ENCODE results near the gene PDIK1L. TPM values are rescaled to one million over a fixed set of nuclear protein-coding genes. Genes with fewer than 3 reads are reported as not detected.

Gene PDIK1L
- total and polyA plus RNA-seq, 7 donors, result 4.2 to 15.7 (median 5.0) TPM

GRCh38 chr1:26119892-26120608 is 8.4 kb downstream of the PDIK1L start:
- H3K9me3 ChIP-seq, result no peaks in the 10 kb centered on the region
- DNase-seq, result no peak
- no peak overlapping the region for H3K27ac ChIP-seq
- intact Hi-C loops (cut with DNase I), result no loop called here
- peaks cover 0 to 43% (median 5%) of the 10 kb centered on the region in 4 donors for H3K36me3 ChIP-seq
- 60 to 82% methylated on average over 9 of the region's 9 CpGs for WGBS, 2 donors
- no peak overlapping the region for H3K4me3 ChIP-seq
- peaks cover 0 to 35% (median 23%) of the 10 kb centered on the region in 4 donors for H3K4me1 ChIP-seq
- TF ChIP-seq POLR2A (IDR thresholded peaks at IDR 0.05) (no peak), EP300 (IDR thresholded peaks at IDR 0.05) (no peak), POLR2AphosphoS5 (IDR thresholded peaks at IDR 0.05) (no peak)
- TF ChIP-seq, protein P1, sequence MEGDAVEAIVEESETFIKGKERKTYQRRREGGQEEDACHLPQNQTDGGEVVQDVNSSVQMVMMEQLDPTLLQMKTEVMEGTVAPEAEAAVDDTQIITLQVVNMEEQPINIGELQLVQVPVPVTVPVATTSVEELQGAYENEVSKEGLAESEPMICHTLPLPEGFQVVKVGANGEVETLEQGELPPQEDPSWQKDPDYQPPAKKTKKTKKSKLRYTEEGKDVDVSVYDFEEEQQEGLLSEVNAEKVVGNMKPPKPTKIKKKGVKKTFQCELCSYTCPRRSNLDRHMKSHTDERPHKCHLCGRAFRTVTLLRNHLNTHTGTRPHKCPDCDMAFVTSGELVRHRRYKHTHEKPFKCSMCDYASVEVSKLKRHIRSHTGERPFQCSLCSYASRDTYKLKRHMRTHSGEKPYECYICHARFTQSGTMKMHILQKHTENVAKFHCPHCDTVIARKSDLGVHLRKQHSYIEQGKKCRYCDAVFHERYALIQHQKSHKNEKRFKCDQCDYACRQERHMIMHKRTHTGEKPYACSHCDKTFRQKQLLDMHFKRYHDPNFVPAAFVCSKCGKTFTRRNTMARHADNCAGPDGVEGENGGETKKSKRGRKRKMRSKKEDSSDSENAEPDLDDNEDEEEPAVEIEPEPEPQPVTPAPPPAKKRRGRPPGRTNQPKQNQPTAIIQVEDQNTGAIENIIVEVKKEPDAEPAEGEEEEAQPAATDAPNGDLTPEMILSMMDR (IDR thresholded peaks at IDR 0.05), result no peak
- H3K27me3 ChIP-seq, result no peaks in the 10 kb centered on the region

DNA sequence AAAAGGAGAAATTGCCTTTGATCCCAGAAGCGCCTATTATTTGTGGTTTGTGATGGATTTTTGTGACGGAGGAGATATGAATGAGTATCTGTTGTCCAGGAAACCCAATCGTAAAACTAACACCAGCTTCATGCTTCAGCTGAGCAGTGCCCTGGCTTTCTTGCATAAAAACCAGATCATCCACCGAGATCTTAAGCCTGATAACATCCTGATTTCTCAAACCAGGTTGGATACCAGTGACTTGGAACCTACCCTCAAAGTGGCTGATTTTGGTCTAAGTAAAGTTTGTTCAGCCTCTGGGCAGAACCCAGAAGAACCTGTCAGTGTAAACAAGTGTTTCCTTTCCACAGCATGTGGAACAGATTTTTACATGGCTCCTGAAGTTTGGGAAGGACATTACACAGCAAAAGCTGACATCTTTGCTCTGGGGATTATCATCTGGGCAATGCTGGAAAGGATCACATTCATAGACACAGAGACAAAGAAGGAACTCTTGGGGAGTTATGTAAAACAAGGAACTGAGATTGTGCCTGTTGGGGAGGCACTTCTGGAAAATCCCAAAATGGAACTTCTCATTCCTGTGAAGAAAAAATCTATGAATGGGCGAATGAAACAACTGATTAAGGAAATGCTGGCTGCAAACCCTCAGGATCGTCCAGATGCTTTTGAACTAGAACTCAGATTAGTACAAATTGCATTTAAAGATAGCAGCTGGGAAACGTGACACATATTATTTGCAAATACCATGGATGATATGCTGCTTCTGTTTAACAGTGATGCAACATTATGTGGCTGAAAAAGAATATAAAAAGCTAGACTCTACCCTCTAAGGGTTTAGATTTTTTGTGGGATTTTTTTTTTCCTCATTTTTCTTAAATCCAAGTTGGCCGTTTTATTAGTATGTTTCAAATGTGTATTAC is 10.5 kb downstream of the PDIK1L start:
- Histone ChIP-seq H3K27ac (peak overlapping the region in 3 of 4 donors; percentile 68 to 76 (median 71)), H3K4me3 (no peak overlapping the region), H3K4me1 (peaks cover 0 to 35% (median 23%) of the 10 kb centered on the region in 4 donors), H3K9me3 (no peaks in the 10 kb centered on the region), H3K36me3 (peaks cover 0 to 25% (median 4%) of the 10 kb centered on the region in 4 donors), H3K27me3 (no peaks in the 10 kb centered on the region)
- no peak for TF ChIP-seq POLR2A (IDR thresholded peaks at IDR 0.05)
- peak in 2 of 4 donors; percentile 42 to 45 for TF ChIP-seq EP300 (IDR thresholded peaks at IDR 0.05)
- TF ChIP-seq, protein P1 (IDR thresholded peaks at IDR 0.05), result no peak
- peak; percentile 36 to 94 (median 88) for TF ChIP-seq POLR2AphosphoS5 (IDR thresholded peaks at IDR 0.05)
- 49 to 64% methylated on average over 8 of the region's 8 CpGs for WGBS, 2 donors
- DNase-seq, result no peak
- intact Hi-C loops (cut with DNase I), result no loop called here

GRCh38 chr1:26122988-26123973 is 11.7 kb downstream of the PDIK1L start:
- H3K36me3 ChIP-seq, result peaks cover 0 to 14% (median 4%) of the 10 kb centered on the region in 4 donors
- H3K9me3 ChIP-seq, result no peaks in the 10 kb centered on the region
- intact Hi-C loops (cut with DNase I), result no loop called here
- peaks cover 0 to 40% (median 28%) of the 10 kb centered on the region in 4 donors for H3K4me1 ChIP-seq
- DNase-seq, result no peak
- H3K4me3 ChIP-seq, result no peak overlapping the region
- H3K27me3 ChIP-seq, result no peaks in the 10 kb centered on the region
- TF ChIP-seq POLR2AphosphoS5 (IDR thresholded peaks at IDR 0.05) (no peak), POLR2A (IDR thresholded peaks at IDR 0.05) (no peak), EP300 (IDR thresholded peaks at IDR 0.05) (no peak)
- TF ChIP-seq, protein P1 (IDR thresholded peaks at IDR 0.05), result no peak
- H3K27ac ChIP-seq, result peak overlapping the region in 3 of 4 donors; percentile 68 to 76 (median 71)
- 80 to 87% methylated on average over 7 of the region's 7 CpGs for WGBS, 2 donors
